Measurements from ENCODE around the gene LAMA5. TPM values are rescaled to one million over a fixed set of nuclear protein-coding genes. Genes with fewer than 3 reads are reported as not detected.

LAMA5 gene
- total RNA-seq, 1 experiment from 2014 or later = 266 TPM

GRCh38 chr20:62300319-62300718 is 66.8 kb downstream of the LAMA5 start:
- POLR2A ChIA-PET = interaction anchor here (1.2 to 4.1 kb wide), 3 partner anchors 58 to 87 kb away, joined by 3 to 63 read pairs (median 13); partner anchors contain the start of gene RPS21
- H3K4me1 Mint-ChIP-seq (ENCODE audit: insufficient read depth, unreplicated experiment) = peaks cover 13% of the 10 kb centered on the region
- no peaks in the 10 kb centered on the region for H3K27me3 Mint-ChIP-seq (ENCODE audit: insufficient read depth, unreplicated experiment)
- no peak for TF ChIP-seq CTCF (IDR thresholded peaks at IDR 0.05; ENCODE audit: unreplicated experiment)
- no peaks in the 10 kb centered on the region for H3K9me3 Mint-ChIP-seq (ENCODE audit: unreplicated experiment)
- CTCF ChIA-PET = interaction anchor here (0.8 to 2.7 kb wide), 12 partner anchors 16 to 508 kb away, joined by 3 to 22 read pairs (median 6); partner anchors contain the start of gene LAMA5
- H3K27ac Mint-ChIP-seq (ENCODE audit: low read depth, unreplicated experiment) = no peak overlapping the region
- DNase-seq (ENCODE audit: unreplicated experiment) = no peak
- intact Hi-C loops (cut with micrococcal nuclease) = loop anchor here (5.0 kb wide), 2 partner anchors 67 to 322 kb away; partner anchors contain the start of gene LAMA5
- peaks cover 48% of the 10 kb centered on the region for H3K36me3 Mint-ChIP-seq (ENCODE audit: insufficient read depth, unreplicated experiment)
- no TSS peak for BruUV-seq (replicated peaks)
- H3K4me3 Mint-ChIP-seq (ENCODE audit: unreplicated experiment) = no peak overlapping the region

- intact Hi-C loops (cut with micrococcal nuclease) = loop anchor here (5.0 kb wide), 2 partner anchors 68 to 323 kb away; partner anchors contain the start of gene LAMA5
- Mint-ChIP-seq H3K27ac (ENCODE audit: low read depth, unreplicated experiment) (no peak overlapping the region), H3K4me1 (ENCODE audit: insufficient read depth, unreplicated experiment) (peaks cover 11% of the 10 kb centered on the region), H3K4me3 (ENCODE audit: unreplicated experiment) (no peak overlapping the region), H3K36me3 (ENCODE audit: insufficient read depth, unreplicated experiment) (peaks cover 48% of the 10 kb centered on the region), H3K9me3 (ENCODE audit: unreplicated experiment) (no peaks in the 10 kb centered on the region), H3K27me3 (ENCODE audit: insufficient read depth, unreplicated experiment) (no peaks in the 10 kb centered on the region)
- no TSS peak for BruUV-seq (replicated peaks)
- no peak for TF ChIP-seq CTCF (IDR thresholded peaks at IDR 0.05; ENCODE audit: unreplicated experiment)
- ChIA-PET CTCF (interaction anchor here (0.6 to 2.7 kb wide), 5 partner anchors 69 to 508 kb away, joined by 3 to 22 read pairs (median 7); no protein-coding TSS in a partner anchor), POLR2A (interaction anchor here (1.1 to 3.3 kb wide), 2 partner anchors 83 to 86 kb away, joined by 3 to 13 read pairs; no protein-coding TSS in a partner anchor)
- DNase-seq (ENCODE audit: unreplicated experiment) = no peak
Observed at GRCh38 chr20:62299666-62300236, 67.4 kb downstream of the LAMA5 start.

- no TSS peak for BruUV-seq (replicated peaks)
- no peak for DNase-seq (ENCODE audit: unreplicated experiment)
- no peak overlapping the region for H3K27ac Mint-ChIP-seq (ENCODE audit: low read depth, unreplicated experiment)
- ChIA-PET CTCF (interaction anchor here (0.5 to 2.7 kb wide), 5 partner anchors 51 to 84 kb away, joined by 3 to 22 read pairs (median 3); no protein-coding TSS in a partner anchor), POLR2A (interaction anchor here (1.1 kb wide), 1 partner anchor 87 kb away, joined by 3 read pairs; no protein-coding TSS in a partner anchor)
- H3K36me3 Mint-ChIP-seq (ENCODE audit: insufficient read depth, unreplicated experiment) = peaks cover 47% of the 10 kb centered on the region
- no peak overlapping the region for H3K4me3 Mint-ChIP-seq (ENCODE audit: unreplicated experiment)
- H3K27me3 Mint-ChIP-seq (ENCODE audit: insufficient read depth, unreplicated experiment) = no peaks in the 10 kb centered on the region
- no peak for TF ChIP-seq CTCF (IDR thresholded peaks at IDR 0.05; ENCODE audit: unreplicated experiment)
- H3K4me1 Mint-ChIP-seq (ENCODE audit: insufficient read depth, unreplicated experiment) = peaks cover 5% of the 10 kb centered on the region
- intact Hi-C loops (cut with micrococcal nuclease) = no loop called here
- H3K9me3 Mint-ChIP-seq (ENCODE audit: unreplicated experiment) = no peaks in the 10 kb centered on the region
Observed at GRCh38 chr20:62298577-62299249, 68.4 kb downstream of the LAMA5 start.
